Measurements from ENCODE around the gene NLRC4. TPM values are rescaled to one million over a fixed set of nuclear protein-coding genes. Genes with fewer than 3 reads are reported as not detected.

The NLRC4 gene
- total and polyA plus RNA-seq, 2 of the 4 experiments (the other 2 are of a cell fraction): not detected

GRCh38 chr2:32246911-32247310, 17.8 kb downstream of the NLRC4 start:
- Histone ChIP-seq H3K79me1 (ENCODE audit: low read depth in 1 of 2, low read length in 2 of 2) (no peaks in the 10 kb centered on the region), H3K9ac (ENCODE audit: low read depth, low read length) (no peak overlapping the region), H3K4me1 (ENCODE audit: control insufficient read depth, insufficient read depth, low read length) (no peaks in the 10 kb centered on the region), H4K8ac (ENCODE audit: low read depth in 2 of 2, low read length in 2 of 2) (no peak overlapping the region), H2BK5ac (ENCODE audit: low read depth, low read length, poor library complexity, severe bottlenecking) (no peak overlapping the region), H3K9me1 (ENCODE audit: insufficient read depth, low read length) (no peaks in the 10 kb centered on the region), H2BK20ac (ENCODE audit: low read depth, low read length) (no peak overlapping the region), H4K91ac (ENCODE audit: insufficient read depth, low read depth, low read length) (no peak overlapping the region), H4K20me1 (ENCODE audit: insufficient read depth, low read length) (no peaks in the 10 kb centered on the region), H2BK120ac (ENCODE audit: low read depth, low read length) (no peak overlapping the region), H3K4me2 (ENCODE audit: low read depth, low read length) (no peak overlapping the region), H3K23ac (ENCODE audit: low read depth, low read length) (no peak overlapping the region), H2AK9ac (replicated peaks; ENCODE audit: low read depth, low read length, poor library complexity) (no peak overlapping the region), H3K4me3 (ENCODE audit: insufficient read depth, low read depth, low read length) (no peak overlapping the region), H3K9me3 (ENCODE audit: control insufficient read depth, insufficient read depth, low read length) (no peaks in the 10 kb centered on the region), H3K18ac (ENCODE audit: low read depth, low read length) (no peak overlapping the region), H3K27ac (ENCODE audit: insufficient read depth, low read length) (no peak overlapping the region), H4K5ac (ENCODE audit: low read depth, low read length) (no peak overlapping the region), H2AFZ (replicated peaks; ENCODE audit: low read length, poor library complexity) (no peak overlapping the region), H2AK5ac (ENCODE audit: low read depth, low read length) (no peak overlapping the region), H3K4ac (ENCODE audit: low read depth, low read length) (no peak overlapping the region), H3K56ac (ENCODE audit: extremely low read depth, insufficient read depth, low read length) (no peak overlapping the region), H2BK15ac (ENCODE audit: low read depth, low read length) (no peak overlapping the region), H3K27me3 (ENCODE audit: control insufficient read depth, insufficient read depth, low read length) (no peaks in the 10 kb centered on the region), H3K36me3 (ENCODE audit: control insufficient read depth, insufficient read depth, low read length) (no peaks in the 10 kb centered on the region), H3K14ac (replicated peaks; ENCODE audit: low read depth, low read length) (no peak overlapping the region)
- ChIA-PET CTCF (no interaction called here), POLR2A (ENCODE audit: unreplicated experiment) (no interaction called here)
- TF ChIP-seq RFX5 (IDR thresholded peaks at IDR 0.05; ENCODE audit: low read depth, low read length): no peak
- TF ChIP-seq MXI1 (IDR thresholded peaks at IDR 0.05; ENCODE audit: borderline replicate concordance, low read depth, low read length): no peak
- TF ChIP-seq CHD1 (IDR thresholded peaks at IDR 0.05; ENCODE audit: low read depth, low read length): no peak
- TF ChIP-seq FOS (IDR thresholded peaks at IDR 0.05; ENCODE audit: low read depth, low read length): no peak
- TF ChIP-seq, protein P1, sequence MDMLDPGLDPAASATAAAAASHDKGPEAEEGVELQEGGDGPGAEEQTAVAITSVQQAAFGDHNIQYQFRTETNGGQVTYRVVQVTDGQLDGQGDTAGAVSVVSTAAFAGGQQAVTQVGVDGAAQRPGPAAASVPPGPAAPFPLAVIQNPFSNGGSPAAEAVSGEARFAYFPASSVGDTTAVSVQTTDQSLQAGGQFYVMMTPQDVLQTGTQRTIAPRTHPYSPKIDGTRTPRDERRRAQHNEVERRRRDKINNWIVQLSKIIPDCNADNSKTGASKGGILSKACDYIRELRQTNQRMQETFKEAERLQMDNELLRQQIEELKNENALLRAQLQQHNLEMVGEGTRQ (IDR thresholded peaks at IDR 0.05; ENCODE audit: low read depth, low read length): no peak
- no peak for TF ChIP-seq CTCF (conservative IDR thresholded peaks at IDR 0.05; ENCODE audit: low read depth, low read length)
- no peak for TF ChIP-seq CEBPB (IDR thresholded peaks at IDR 0.05; ENCODE audit: low read depth, low read length)
- TF ChIP-seq RCOR1 (IDR thresholded peaks at IDR 0.05; ENCODE audit: insufficient replicate concordance, low read length): no peak
- no peak for TF ChIP-seq RAD21 (IDR thresholded peaks at IDR 0.05; ENCODE audit: low read length)
- no peak for TF ChIP-seq POLR2A (IDR thresholded peaks at IDR 0.05; ENCODE audit: low read depth, low read length)
- TF ChIP-seq MAFK (IDR thresholded peaks at IDR 0.05; ENCODE audit: low read depth, low read length): no peak
- no peak for TF ChIP-seq BHLHE40 (IDR thresholded peaks at IDR 0.05; ENCODE audit: low read depth, low read length)
- no peak for TF ChIP-seq NFE2L2 (IDR thresholded peaks at IDR 0.05; ENCODE audit: low read depth, low read length)
- no peak for TF ChIP-seq MAZ (IDR thresholded peaks at IDR 0.05; ENCODE audit: borderline replicate concordance, low read depth, low read length)
- TF ChIP-seq ELK1 (IDR thresholded peaks at IDR 0.05; ENCODE audit: borderline replicate concordance, low read depth, low read length): no peak
- TF ChIP-seq SMC3 (IDR thresholded peaks at IDR 0.05; ENCODE audit: low read depth, low read length): no peak
- ATAC-seq (ENCODE audit: low read depth): no peak
- DNase-seq: no peak
- dilution Hi-C loops (cut with HindIII; ENCODE audit: low sequenced_read_pairs, unreplicated experiment) (no loop called here), in situ Hi-C loops (cut with MboI; ENCODE audit: low sequenced_read_pairs) (no loop called here), intact Hi-C loops (cut with micrococcal nuclease) (no loop called here)
- WGBS, 2 experiments (ENCODE audit: extremely low coverage in 2 of 2, insufficient read length in 1 of 2): no CpG with 5 or more reads among the region's 4 CpGs
- no TSS peak for BruUV-seq (replicated peaks)
